Upper lobe of left lung (tissue), 6 donors: ENCODE measurements around the gene RPL12. TPM values are rescaled to one million over a fixed set of nuclear protein-coding genes. Genes with fewer than 3 reads are reported as not detected.

Experiments used
- ATAC-seq, 2 donors: fragments of 200-7000 bp; cut with Tn5 transposase; one replicate each; pipeline ENCODE4 v1.9.1; 2022; ENCODE audit warnings: mild to moderate bottlenecking in 2 of 2, moderate library complexity in 2 of 2; ENCODE audit not compliant: low FRiP score in 2 of 2
- DNase-seq, 2 donors: peaks; one replicate each; pipeline ENCODE4 v3.0.0-alpha.2; 2019 to 2020
- H3K27ac ChIP-seq, 4 donors: fragments of 200-600 bp; sonication (generic); one replicate each; pipeline ENCODE4 v1.5.1; 2016 to 2019
- H3K27me3 ChIP-seq, 4 donors: fragments of 200-600 bp; sonication (generic); one replicate each; pipeline ENCODE4 v1.5.1; 2017 to 2019
- H3K36me3 ChIP-seq, 4 donors: fragments of 200-600 bp; sonication (generic); one replicate each; pipeline ENCODE4 v1.5.1; 2016 to 2019
- H3K4me1 ChIP-seq, 4 donors: fragments of 200-600 bp; sonication (generic); one replicate each; pipeline ENCODE4 v1.5.1; 2018 to 2019
- H3K4me3 ChIP-seq, 4 donors: fragments of 200-600 bp; sonication (generic); one replicate each; pipeline ENCODE4 v1.5.1; 2017 to 2019; ENCODE audit warnings: mild to moderate bottlenecking in 2 of 4, moderate library complexity in 1 of 4
- H3K9me3 ChIP-seq, 4 donors: fragments of 200-600 bp; sonication (generic); one replicate each; pipeline ENCODE4 v1.5.1; 2018 to 2019
- EP300 ChIP-seq, 4 donors: sonication (generic); formaldehyde crosslinking; IDR thresholded peaks; one replicate each; pipeline ENCODE4 v1.5.1; 2017; ENCODE audit warnings: antibody characterized with exemption in 4 of 4, control low read depth in 2 of 4
- POLR2A ChIP-seq, 4 donors: fragments of 450-650 bp; IDR thresholded peaks; one replicate each; pipeline ENCODE4 v1.5.1; 2016 to 2017; ENCODE audit warnings: antibody characterized with exemption in 4 of 4, mild to moderate bottlenecking in 2 of 4
- POLR2AphosphoS5 ChIP-seq, 2 donors: sonication (generic); formaldehyde crosslinking; IDR thresholded peaks; one replicate each; pipeline ENCODE4 v1.5.1; 2017; ENCODE audit warnings: antibody characterized with exemption in 2 of 2
- WGBS, 2 donors: methylation state at CpG; one replicate each; pipeline ENCODE4 v1.1.5; 2017 to 2018; 5-methylcytosine and 5-hydroxymethylcytosine counted together
- total RNA-seq, 6 donors: library from RNA; depleted of rRNA in 4 of 6; stranded (reverse); fragments of >200 nt in 4 of 6; gene quantifications; one replicate each; pipeline versions ENCODE4 v1.1.0 to v1.2.1, GENCODE V29; 2016 to 2021
- TF ChIP-seq, protein P1 (sequence below), 6 experiments: fragments of 450-650 bp in 4 of 6; fragments of 200-600 bp in 2 of 6; sonication (generic) in 2 of 6; IDR thresholded peaks; one replicate each; pipeline ENCODE4 v1.5.1; 2016 to 2019; ENCODE audit warnings: antibody characterized with exemption in 6 of 6
- donor health status: DM: no; HTN: no; CAD: no; lungs with moderate emphysema.
- donor health status: DM: no; HTN: yes; CAD: no; lungs with severe emphysema.

Gene RPL12
- total RNA-seq, 6 donors from 2014 or later: 841 to 1,291 (median 1,060) TPM

DNA sequence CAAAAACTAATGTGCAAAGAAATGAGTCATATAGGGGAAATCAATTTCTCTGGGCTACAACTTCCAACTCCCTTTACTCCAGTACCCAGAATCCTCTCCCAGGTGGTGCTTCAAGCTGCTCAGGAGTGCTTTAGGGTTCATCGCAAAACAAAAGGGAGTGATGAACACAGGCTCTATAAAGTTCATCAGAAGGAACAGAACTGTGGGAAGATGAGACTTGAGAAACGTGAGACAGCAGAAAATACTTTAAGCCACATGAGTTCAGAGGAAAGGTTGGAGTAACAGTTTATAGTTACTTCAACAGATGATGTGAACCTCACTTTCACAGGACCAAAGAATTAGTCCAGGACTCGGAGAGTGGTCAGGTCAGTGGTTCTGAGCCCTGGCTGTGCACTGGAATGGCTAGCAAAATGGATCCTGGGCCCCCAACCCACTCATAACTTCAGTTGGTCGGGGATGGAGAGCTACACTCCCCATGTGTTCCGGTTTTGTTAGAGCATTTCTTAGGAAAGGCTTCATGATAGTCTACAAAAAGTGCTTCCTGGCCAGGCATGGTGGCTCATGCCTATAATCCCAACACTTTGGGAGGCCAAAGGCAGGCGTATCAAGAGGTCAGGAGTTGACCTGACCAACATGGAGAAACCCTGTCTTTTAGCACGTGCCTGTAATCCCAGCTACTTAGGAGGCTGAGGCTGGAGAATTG is 4.3 kb downstream of the RPL12 start:
- Histone ChIP-seq H3K4me3 (no peak overlapping the region), H3K36me3 (peaks cover 18 to 76% (median 66%) of the 10 kb centered on the region in 4 donors), H3K4me1 (peaks cover 17 to 31% (median 22%) of the 10 kb centered on the region in 4 donors), H3K27ac (no peak overlapping the region), H3K27me3 (no peaks in the 10 kb centered on the region), H3K9me3 (no peaks in the 10 kb centered on the region)
- DNase-seq (no peak), ATAC-seq (no peak)
- 84 to 86% methylated on average over 7 of the region's 7 CpGs for WGBS, 2 donors
- TF ChIP-seq POLR2A (IDR thresholded peaks at IDR 0.05) (no peak), POLR2AphosphoS5 (IDR thresholded peaks at IDR 0.05) (no peak), EP300 (IDR thresholded peaks at IDR 0.05) (no peak)
- TF ChIP-seq, protein P1, sequence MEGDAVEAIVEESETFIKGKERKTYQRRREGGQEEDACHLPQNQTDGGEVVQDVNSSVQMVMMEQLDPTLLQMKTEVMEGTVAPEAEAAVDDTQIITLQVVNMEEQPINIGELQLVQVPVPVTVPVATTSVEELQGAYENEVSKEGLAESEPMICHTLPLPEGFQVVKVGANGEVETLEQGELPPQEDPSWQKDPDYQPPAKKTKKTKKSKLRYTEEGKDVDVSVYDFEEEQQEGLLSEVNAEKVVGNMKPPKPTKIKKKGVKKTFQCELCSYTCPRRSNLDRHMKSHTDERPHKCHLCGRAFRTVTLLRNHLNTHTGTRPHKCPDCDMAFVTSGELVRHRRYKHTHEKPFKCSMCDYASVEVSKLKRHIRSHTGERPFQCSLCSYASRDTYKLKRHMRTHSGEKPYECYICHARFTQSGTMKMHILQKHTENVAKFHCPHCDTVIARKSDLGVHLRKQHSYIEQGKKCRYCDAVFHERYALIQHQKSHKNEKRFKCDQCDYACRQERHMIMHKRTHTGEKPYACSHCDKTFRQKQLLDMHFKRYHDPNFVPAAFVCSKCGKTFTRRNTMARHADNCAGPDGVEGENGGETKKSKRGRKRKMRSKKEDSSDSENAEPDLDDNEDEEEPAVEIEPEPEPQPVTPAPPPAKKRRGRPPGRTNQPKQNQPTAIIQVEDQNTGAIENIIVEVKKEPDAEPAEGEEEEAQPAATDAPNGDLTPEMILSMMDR (IDR thresholded peaks at IDR 0.05): no peak

GRCh38 chr9:127445851-127446712 is 5.1 kb downstream of the RPL12 start:
- 78 to 81% methylated on average over 4 of the region's 4 CpGs for WGBS, 2 donors
- no peak overlapping the region for H3K27ac ChIP-seq
- H3K4me3 ChIP-seq: no peak overlapping the region
- DNase-seq (no peak), ATAC-seq (no peak)
- TF ChIP-seq EP300 (IDR thresholded peaks at IDR 0.05) (no peak), POLR2A (IDR thresholded peaks at IDR 0.05) (peak in 1 of 4 donors; percentile 16), POLR2AphosphoS5 (IDR thresholded peaks at IDR 0.05) (no peak)
- TF ChIP-seq, protein P1 (IDR thresholded peaks at IDR 0.05): no peak
- H3K9me3 ChIP-seq: no peaks in the 10 kb centered on the region
- no peaks in the 10 kb centered on the region for H3K27me3 ChIP-seq
- H3K36me3 ChIP-seq: peaks cover 21 to 84% (median 73%) of the 10 kb centered on the region in 4 donors
- peaks cover 17 to 30% (median 22%) of the 10 kb centered on the region in 4 donors for H3K4me1 ChIP-seq

DNA sequence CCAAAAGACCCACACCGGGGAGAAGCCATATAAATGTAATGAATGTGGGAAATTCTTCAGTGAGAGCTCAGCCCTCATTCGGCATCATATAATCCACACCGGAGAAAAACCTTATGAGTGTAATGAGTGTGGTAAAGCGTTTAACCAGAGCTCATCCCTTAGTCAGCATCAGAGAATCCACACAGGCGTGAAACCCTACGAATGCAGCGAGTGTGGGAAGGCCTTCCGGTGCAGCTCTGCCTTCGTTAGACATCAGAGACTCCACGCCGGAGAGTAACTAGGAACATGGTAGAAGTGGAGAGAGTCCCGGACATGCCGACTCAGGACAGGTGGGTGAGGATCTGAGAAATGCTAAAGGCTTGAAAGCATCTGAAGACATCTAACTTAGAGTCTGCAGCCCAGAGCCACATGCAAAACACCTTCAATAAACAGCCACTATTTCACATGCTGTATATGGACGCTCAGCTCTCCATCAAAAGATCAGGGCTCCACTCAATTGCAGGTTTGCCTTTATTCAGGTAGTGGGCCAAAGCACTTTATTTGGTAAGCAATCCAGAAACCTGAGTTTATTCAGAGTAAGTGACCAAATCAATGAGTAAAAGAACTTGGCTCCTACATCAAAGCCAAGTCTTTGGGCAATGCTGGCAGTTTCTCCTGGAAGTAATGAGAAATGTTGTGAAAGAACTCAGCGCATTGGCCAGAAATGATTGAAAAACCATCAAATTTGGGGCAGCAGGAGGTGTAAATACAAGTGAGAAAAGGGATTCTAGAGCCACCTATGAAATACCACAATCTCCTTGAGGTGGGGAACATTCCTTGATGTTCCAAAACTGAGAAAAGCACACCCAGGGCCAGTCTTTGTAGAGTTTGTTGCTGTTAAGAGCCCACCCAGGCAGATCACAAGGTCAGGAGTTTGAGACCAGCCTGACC is 6.0 kb downstream of the RPL12 start:
- Histone ChIP-seq H3K27ac (no peak overlapping the region), H3K9me3 (no peaks in the 10 kb centered on the region), H3K4me1 (peaks cover 14 to 23% (median 19%) of the 10 kb centered on the region in 4 donors), H3K27me3 (no peaks in the 10 kb centered on the region), H3K36me3 (peaks cover 21 to 91% (median 79%) of the 10 kb centered on the region in 4 donors), H3K4me3 (no peak overlapping the region)
- no peak for ATAC-seq
- DNase-seq: no peak
- TF ChIP-seq POLR2AphosphoS5 (IDR thresholded peaks at IDR 0.05) (no peak), POLR2A (IDR thresholded peaks at IDR 0.05) (no peak), EP300 (IDR thresholded peaks at IDR 0.05) (no peak)
- TF ChIP-seq, protein P1 (IDR thresholded peaks at IDR 0.05): no peak
- 86 to 93% methylated on average over 14 to 15 of the region's 15 CpGs for WGBS, 2 donors

GRCh38 chr9:127444283-127444920 is 6.8 kb downstream of the RPL12 start:
- WGBS, 2 donors: 88 to 91% methylated on average over 17 of the region's 17 CpGs
- no peak overlapping the region for H3K4me3 ChIP-seq
- DNase-seq: no peak
- no peak overlapping the region for H3K27ac ChIP-seq
- TF ChIP-seq POLR2A (IDR thresholded peaks at IDR 0.05): no peak
- TF ChIP-seq, protein P1 (IDR thresholded peaks at IDR 0.05): no peak
- TF ChIP-seq EP300 (IDR thresholded peaks at IDR 0.05): no peak
- no peak for TF ChIP-seq POLR2AphosphoS5 (IDR thresholded peaks at IDR 0.05)
- no peaks in the 10 kb centered on the region for H3K9me3 ChIP-seq
- H3K27me3 ChIP-seq: no peaks in the 10 kb centered on the region
- peaks cover 21 to 96% (median 82%) of the 10 kb centered on the region in 4 donors for H3K36me3 ChIP-seq
- ATAC-seq: no peak
- H3K4me1 ChIP-seq: peaks cover 6 to 15% (median 12%) of the 10 kb centered on the region in 4 donors
